DMS153 (cell line): ENCODE measurements around the gene ATG5.
"Not testable (repeated sequence)": the region's sequence is repeated elsewhere in the genome, so short reads cannot be mapped to it uniquely, and the experiment has no call there.

Experiments used
- DNase-seq: peaks from one replicate; lab custom pipeline; 2025; lab: John Stamatoyannopoulos, UW

ATG5 gene

DNA sequence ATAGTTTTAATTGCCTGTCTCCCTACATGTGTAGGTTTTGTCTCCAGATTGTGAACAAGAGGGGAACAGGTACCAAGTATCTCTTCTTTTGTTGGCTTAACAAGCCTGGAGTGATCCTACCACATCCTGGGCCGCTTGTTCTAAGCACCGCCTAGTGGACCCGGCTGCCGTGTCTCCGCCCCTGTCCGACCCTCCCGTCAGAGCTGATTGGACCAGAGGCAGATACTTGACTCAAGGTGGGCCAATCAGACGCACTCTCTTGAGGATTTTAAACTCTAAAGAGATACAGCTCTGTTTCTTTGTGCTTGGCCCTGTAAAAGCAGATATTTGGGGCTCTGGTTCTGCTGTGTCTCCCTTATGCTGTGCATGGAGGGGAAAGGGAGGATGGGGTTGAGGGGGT, 171.2 kb downstream of the ATG5 start:
- DNase-seq = no peak

DNA sequence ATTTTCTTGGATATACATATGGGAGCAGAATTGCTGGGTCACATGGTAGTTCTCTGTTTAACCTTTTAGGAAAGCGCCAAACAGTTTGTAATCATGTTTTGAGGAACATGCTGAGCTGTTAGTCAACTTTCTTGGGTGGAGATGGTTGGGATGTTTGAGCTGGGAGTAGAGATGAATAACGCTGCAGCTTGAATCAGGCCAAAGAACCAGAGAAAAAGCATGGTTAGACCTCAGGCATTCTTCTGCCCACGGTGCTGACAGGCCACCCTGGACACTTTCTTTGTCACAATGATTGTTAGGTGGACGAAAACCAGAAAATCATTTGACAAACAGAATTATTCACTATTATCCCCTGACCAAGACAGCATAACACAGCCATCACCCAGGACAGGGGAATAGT, 172.6 kb downstream of the ATG5 start:
- DNase-seq = no peak

DNA sequence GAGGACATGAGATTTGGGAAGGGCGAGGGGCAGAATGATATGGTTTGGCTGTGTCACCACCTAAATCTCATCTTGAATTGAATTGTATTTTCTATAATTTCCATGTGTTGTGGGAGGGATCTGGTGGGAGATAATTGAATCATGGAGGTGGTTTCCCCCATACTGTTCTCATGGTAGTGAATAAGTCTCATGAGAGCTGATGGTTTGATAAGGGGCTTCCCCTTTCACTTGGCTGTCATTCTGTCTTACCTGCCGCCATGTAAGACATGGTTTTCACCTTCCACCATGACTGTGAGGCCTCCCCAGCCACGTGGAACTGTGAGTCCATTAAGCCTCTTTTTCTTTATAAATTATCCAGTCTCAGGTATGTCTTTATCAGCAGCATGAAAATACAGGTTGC, 173.1 kb downstream of the ATG5 start:
- not testable (repeated sequence) for DNase-seq

DNA sequence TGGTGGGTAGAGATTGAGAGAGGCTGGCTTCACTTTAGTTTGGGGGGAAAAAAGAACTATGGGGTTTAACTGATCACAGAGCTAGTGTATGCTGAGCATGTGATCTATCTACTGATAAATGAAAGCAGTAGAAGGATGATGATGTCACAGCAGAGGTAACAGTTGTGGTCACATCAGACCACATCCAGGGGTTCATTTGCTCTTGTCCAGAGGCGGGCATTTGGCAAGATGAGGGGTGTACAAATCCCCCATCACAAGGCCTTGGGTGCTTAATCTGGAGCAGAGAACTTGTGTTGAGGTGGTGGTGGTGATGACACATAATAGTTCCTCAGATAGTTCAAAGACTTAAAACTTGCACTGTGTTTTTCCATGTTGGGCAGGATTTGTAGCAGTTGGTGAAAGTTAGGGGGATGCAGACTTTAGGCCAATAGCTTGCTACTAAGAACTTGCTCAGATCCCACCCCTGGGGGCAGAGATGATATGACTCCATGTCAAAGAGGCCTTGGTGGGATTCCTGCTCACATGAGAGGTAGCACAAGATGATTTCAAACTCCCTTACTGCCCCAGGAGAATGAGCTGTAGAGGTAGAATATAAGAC, 176.0 kb downstream of the ATG5 start:
- no peak for DNase-seq

DNA sequence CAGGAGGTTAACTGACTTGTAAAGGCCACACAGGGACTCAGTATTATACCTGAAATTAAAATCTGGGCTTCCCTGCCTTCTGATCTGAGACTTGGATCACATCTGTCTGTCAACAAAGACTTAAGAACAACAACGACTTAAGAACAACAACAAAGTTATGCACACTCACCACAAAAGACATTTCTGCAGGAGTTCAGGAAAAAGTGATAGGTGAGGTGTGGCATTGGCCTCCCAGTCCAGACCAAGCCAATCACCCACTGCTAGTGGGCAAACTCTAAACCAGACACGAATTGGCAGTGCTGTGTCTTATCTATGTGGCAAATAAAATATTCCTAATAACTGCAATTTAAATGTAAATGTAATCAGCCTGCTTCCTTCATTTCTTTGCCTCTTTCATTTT, 178.1 kb downstream of the ATG5 start:
- DNase-seq = no peak

DNA sequence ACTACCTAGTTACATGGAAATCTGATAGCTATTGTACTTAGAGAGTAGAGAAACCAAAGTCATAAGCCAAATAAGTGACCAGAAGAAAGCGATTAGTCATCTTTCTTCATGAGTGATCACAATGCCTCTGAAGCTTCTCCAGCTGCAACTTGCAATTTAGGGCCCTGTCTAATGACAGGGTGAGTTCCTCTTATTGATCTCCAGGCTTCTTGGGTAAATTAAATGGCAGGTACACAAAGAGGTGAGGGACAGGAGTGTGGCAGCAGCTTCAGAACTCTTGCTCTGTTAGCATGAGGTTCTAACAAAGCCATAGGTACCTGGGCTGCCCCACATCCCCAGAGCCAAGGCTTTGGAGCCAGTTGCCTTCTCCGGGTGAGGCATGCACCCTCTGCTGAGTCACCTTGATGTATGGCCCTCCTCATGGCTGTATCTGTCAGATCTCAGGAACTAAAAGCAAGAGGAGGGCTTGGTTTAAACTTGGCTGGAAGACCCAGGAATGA, 178.7 kb downstream of the ATG5 start:
- no peak for DNase-seq

DNA sequence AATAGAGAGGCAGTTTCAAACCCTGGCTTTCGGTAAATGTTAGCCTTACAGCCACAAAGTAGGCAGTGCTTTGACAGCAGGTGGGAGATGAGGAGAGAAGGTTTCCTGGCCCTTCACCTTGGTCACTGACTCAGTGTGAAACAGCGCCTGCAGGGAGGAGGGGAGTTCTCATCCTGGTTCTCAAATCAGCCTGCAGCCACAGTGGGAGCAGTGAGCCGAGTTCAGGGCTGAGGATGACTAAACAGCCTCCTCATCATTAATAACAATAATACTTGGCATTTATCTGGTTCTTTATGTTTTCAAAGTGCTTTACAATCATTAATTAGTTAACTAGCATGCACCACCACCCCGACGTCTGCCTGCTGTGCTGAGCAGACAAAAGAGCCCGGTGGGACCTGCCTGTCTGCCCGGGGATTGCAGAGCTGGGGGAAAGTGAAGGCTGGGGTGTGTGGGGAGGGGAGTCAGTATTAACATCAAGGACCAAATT, 179.8 kb downstream of the ATG5 start:
- DNase-seq = no peak

DNA sequence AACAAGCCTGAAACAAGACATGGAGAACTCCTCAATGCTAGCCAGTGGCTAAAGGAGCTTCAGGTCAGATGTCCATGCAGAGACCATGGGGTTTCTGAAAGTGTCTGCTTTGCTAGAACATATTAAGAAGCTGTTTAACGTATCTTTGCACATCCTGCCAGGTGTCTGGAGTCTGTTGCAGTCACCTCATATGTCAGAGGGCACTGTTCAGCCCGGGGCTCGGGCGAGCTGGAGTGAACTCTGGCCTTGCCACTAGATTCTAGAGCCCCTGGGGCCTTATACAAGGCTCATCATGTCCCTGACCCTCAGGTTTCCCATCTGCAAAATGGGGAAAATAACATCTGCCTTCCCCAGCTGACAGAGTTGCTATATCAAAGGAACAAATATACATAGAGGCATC, 180.4 kb downstream of the ATG5 start:
- DNase-seq = no peak

DNA sequence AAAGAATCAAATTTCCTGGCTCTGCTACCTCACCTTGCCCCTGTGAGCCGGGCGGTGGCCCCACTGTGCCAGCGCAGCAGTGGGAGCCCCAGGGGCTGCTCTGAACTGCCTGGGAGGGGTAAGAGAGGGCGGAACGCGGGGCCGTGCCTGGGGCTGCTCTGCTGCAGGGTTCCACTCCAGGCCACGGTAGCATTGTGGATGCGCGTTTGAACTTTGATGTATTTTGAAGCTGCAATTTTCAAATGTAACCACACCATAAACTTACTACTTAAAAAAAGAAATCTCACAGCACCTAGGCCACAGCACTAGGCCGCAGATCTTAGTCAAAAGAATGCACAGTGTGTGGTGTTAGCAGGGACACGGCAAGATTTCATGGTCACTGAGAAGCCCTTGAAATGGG, 181.9 kb downstream of the ATG5 start:
- no peak for DNase-seq

DNA sequence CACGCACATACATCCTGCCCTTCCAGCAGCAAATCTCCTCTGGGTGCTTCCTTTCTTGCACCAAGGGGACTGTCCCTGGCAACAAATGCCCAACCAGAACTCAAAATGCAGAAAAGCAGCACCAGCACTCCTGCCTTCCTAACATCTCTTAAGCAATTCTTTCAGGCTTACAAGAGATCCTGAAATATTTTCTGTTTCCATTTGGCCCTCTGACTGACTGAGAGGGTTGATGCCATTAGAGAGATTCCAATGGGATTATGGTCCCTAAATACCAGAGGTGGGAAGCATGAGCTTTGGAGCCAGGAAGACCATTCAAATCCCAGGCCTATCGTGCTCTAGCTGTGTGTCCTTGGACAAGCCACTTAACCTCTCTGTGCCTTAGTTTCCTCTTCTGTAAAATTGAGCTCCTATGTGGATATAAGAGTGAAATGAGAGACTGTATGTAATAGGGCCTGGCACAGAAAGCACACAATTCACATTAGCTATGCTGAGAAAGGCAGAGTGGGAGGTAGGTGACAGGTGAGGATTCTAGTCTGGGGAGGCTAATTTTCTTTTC, 182.6 kb downstream of the ATG5 start:
- no peak for DNase-seq

DNA sequence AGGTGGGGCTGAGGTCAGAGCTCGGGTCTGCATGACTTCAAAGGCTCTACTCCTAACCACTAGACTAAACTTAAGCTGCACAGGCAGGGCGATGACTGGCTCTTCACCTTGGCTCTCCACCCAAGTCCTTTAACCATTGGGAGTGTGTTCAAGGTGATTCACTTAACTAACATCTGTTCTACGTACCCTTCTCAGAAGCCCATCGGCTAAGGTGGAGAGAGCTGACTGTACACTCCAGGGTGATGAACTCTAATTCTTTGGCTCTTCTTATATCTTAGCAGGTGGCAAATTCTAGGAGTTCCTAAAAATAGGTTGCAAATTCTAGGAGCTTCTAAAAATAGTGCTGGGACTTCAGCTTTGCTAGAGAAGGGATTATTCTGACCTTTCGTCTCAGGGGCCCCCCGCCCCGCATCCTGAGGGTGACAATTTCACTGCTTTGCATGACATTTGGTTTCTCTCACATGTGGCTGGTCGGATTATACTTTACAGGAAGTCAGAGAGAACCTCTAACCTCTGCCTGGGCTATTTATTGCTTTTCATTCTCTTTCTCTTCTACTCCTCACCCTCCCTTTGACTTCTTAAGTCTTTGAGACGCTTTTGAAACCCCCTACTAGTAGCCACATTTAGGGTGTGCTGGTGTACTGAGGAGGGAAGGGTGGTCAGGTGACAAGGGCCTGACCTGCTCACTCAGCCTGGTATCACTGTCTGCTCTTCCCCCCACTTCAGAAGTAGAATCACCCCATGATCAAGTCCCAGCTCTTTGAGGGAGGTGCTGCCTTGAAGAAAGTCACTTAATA, 183.9 kb downstream of the ATG5 start:
- no peak for DNase-seq

DNA sequence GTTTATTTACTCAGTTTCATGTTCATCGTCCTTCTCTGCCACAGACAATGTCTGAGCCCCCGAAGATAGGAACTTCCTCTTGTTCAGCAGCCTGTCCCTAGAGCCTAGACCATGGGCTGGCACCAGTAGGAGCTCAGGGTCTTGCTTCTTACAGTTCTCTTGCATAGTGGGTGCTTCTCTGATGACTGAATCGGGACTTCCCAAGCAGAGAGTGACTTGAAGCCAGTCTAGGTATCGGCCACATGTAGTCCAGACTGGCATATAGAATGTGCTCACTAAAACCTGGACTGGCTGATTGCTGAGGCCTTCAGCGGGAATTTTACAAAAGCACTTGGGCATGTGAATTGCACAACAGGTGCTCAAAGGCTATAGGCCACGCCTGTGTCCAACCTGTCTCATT, 187.4 kb downstream of the ATG5 start:
- no peak for DNase-seq

DNA sequence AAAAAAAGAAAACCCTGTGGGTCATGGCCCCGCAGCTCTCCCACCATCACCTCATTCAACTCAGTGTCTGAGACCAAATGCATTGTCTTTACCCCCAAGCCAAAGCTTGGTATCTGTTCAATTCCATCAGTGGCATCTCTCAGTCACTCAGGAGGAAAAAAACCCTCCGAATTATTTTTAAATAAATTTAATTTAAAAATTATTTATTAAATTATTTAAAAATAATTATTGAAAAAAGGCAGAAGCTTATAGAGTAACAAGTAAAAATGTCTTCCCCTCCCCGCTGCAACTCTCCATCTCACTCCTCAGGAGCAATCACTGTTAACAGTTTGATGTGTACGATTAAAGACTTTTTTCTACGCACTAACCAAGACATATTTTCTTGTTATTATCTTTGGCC, 188.7 kb downstream of the ATG5 start:
- DNase-seq = no peak

DNA sequence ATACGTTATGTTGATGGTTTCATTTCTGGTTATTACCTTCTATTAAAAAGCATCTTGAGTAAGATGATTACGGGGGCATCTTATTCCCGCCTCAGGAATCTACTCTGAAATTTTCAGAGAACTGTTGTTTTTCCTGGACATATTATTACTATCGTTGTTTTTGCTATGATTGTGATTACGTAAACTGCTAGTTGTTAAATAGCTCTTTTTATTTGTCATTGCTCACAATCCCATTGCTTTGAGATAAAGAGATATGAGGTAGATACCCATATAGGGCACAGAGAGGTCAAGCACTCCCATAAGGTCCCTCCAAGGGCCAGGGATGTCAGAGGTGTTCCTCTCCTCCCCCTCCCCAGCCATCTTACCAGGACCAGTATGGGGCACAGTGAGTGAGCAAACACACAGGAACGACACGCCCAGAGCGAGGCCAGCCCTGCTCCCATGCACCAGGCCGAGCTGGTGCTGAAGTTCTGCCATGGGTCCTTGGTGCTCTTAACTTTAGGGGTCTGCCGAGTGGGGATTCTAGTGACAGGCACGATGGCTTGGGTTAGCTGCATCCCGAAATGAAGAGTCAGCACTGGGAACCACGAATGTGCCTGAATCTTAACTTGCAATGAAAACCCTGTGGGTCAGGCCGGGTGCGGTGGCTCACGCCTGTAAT, 189.5 kb downstream of the ATG5 start:
- DNase-seq = no peak

DNA sequence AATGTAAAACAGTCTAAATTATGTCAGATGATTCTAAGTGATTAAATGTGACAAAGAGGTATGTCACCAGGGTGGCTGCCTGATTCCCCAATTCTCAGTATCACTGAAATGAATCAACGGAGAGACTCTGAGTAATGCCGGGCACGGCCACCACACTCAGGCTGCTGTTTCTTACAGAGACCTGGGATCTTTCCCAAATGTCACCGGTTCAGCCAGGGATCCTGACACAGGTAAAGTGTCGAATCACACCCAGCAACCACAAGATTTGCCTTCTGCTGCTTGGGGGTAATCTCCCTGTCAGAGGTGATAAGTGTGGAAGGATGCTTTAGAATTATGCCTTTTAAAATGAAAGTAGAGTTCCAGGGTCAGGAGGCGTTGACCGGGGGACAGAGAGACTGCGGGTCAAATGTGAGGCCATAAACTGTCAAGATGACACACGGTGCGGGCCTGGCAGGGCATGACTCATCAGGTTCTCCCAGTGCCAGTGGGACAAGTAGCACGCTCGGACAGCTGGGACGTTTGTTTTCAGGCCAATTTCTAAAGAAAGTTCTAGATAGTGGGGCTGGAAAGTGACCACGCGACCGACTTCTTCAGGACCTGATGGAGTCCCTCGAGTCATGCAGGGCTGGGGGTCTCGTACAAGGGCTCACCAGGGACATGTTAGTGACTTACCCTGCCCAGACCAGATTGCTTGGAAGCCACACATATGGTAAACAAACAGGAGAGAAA, 190.5 kb downstream of the ATG5 start:
- no peak for DNase-seq
